ENCODE measurements around the gene HOXD13.

- TF ChIP-seq CTCF (IDR thresholded peaks at IDR 0.05) (no peak), POLR2A (IDR thresholded peaks at IDR 0.05) (no peak)
These were observed 3.3 kb upstream of the HOXD13 start for GRCh38 chr2:176088937-176089842.
